Mucosa of descending colon (tissue), 3 donors: Measurements from ENCODE around the gene SC5D. TPM values are rescaled to one million over a fixed set of nuclear protein-coding genes. Genes with fewer than 3 reads are reported as not detected.

Experiments
- ATAC-seq: fragments of 200-7000 bp; cut with Tn5 transposase; one replicate; pipeline ENCODE4 v1.9.1; 2020; ENCODE audit warnings: mild to moderate bottlenecking, moderate library complexity
- DNase-seq, 3 donors: peaks; one replicate each; pipeline ENCODE4 v3.0.0-alpha.2; 2020
- H3K36me3 ChIP-seq: fragments of 200-600 bp; one replicate; pipeline ENCODE4 v1.8.0; 2021; ENCODE audit warnings: low read depth, mild to moderate bottlenecking
- H3K4me1 ChIP-seq: fragments of 200-600 bp; one replicate; pipeline ENCODE4 v1.8.0; 2021; ENCODE audit warnings: low read depth, mild to moderate bottlenecking
- H3K4me3 ChIP-seq: fragments of 200-600 bp; one replicate; pipeline ENCODE4 v1.8.0; 2021; ENCODE audit warnings: mild to moderate bottlenecking
- H3K9me3 ChIP-seq: fragments of 200-600 bp; one replicate; pipeline ENCODE4 v1.8.0; 2021; ENCODE audit warnings: mild to moderate bottlenecking
- intact Hi-C, 2 donors: fragments of 100-400 bp; cut with DNase I in 1 of 2; cut with micrococcal nuclease in 1 of 2; formaldehyde crosslinking; loops; one replicate each; pipeline versions ENCODE4 v1.11.0 to v1.11.1; 2022; cut with DNase I, micrococcal nuclease
- total RNA-seq, 3 donors: library from RNA; stranded (reverse); fragmentation: NEBNext Ultra II Directional in 2 of 3; extraction: Animal tissue kit (Norgen Biotek cat#: 25700) in 2 of 3; gene quantifications; one replicate each; pipeline versions ENCODE4 v1.2.1 to v1.2.4, GENCODE V29; 2021 to 2023
- TF ChIP-seq, protein P1 (sequence below): fragments of 200-600 bp; IDR thresholded peaks from one replicate; pipeline ENCODE4 v1.8.0; 2022; ENCODE audit warnings: antibody characterized with exemption, mild to moderate bottlenecking
- donor health status: DM: no; HTN: no; CAD: no; lungs with moderate emphysema.
- donor health status: DM: no; HTN: no; CAD: no.
- donor health status: DM: no; HTN: yes; CAD: no.

SC5D gene
- total RNA-seq, 3 donors from 2014 or later: 37.6 to 45.9 (median 43.1) TPM

DNA sequence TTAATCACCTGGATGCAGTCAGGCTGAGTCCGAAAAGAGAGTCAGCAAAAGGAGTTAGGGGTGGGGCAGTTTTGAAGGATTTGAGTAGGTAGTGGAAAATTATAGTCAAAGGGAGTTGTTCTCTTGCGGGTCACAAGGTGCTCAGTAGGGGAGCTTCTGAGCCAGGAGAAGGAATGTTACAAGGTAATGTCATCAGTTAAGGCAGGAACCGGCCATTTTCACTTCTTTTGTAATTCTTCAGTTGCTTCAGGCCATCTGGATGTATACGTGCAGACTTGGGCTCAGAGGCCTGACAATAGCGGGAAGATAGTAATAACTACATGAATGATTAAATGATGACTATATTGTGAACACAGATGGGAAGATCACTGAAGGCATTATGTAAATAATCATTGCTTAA, 6.2 kb downstream of the SC5D start:
- TF ChIP-seq, protein P1, sequence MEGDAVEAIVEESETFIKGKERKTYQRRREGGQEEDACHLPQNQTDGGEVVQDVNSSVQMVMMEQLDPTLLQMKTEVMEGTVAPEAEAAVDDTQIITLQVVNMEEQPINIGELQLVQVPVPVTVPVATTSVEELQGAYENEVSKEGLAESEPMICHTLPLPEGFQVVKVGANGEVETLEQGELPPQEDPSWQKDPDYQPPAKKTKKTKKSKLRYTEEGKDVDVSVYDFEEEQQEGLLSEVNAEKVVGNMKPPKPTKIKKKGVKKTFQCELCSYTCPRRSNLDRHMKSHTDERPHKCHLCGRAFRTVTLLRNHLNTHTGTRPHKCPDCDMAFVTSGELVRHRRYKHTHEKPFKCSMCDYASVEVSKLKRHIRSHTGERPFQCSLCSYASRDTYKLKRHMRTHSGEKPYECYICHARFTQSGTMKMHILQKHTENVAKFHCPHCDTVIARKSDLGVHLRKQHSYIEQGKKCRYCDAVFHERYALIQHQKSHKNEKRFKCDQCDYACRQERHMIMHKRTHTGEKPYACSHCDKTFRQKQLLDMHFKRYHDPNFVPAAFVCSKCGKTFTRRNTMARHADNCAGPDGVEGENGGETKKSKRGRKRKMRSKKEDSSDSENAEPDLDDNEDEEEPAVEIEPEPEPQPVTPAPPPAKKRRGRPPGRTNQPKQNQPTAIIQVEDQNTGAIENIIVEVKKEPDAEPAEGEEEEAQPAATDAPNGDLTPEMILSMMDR: no peak
- intact Hi-C loops: no loop called here
- Histone ChIP-seq H3K4me3 (no peak overlapping the region), H3K36me3 (no peaks in the 10 kb centered on the region), H3K4me1 (no peaks in the 10 kb centered on the region), H3K9me3 (no peaks in the 10 kb centered on the region)
- DNase-seq: no peak
- no peak for ATAC-seq

DNA sequence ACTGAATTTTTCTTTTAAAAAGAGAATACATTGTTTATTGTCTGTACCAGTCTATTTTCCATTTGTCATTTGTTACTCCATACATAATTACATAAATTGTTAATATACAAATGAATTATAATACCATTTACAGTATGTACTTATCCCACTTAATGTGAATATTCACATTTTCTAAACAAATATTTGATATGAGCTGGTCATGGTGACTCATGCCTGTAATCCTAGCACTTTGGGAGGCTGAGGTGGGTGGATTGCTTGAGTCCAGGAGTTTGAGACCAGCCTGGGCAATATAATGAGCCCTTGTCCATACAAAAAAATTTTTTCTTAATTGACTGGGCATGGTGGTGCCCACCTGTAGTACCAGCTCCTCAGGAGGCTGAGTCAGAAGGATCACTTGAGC, 6.8 kb downstream of the SC5D start:
- TF ChIP-seq, protein P1: no peak
- DNase-seq: no peak
- no peak overlapping the region for H3K4me3 ChIP-seq
- H3K36me3 ChIP-seq: peaks cover 1% of the 10 kb centered on the region
- no peaks in the 10 kb centered on the region for H3K9me3 ChIP-seq
- intact Hi-C loops: no loop called here
- no peak for ATAC-seq
- no peaks in the 10 kb centered on the region for H3K4me1 ChIP-seq

DNA sequence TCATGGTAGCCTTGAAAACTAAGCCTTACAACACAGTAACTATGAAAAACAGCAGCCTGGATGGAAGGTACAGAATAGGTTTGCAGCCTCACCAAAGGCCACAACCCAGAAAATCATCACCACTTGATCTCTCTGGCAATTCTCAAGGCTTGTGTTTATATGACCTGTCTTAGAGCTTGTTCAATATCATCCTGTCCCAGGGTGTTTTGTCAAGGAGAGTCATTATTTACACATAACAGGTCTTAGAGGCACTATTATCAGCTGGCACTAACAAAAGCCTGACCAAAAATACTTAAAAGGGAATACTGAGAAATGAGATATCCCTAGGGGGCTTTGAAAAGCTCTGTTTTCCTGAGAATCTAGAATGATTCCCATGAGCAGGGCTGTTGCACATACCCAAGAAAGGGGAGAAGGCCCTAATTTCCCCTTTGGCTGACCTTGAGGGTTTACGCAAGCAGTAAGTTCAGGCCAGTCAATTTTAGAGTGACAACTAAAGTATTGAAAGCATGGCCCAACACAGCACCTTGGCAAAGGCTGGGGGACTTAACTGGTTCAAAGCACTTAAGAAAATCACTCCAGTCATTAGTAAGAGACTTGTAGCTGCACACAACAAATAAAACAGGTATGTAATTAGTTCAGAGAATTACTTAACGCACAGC, 7.9 kb downstream of the SC5D start:
- no peaks in the 10 kb centered on the region for H3K9me3 ChIP-seq
- H3K4me3 ChIP-seq: no peak overlapping the region
- TF ChIP-seq, protein P1: no peak
- DNase-seq: no peak
- H3K4me1 ChIP-seq: no peaks in the 10 kb centered on the region
- peaks cover 5% of the 10 kb centered on the region for H3K36me3 ChIP-seq
- ATAC-seq: no peak
- intact Hi-C loops: no loop called here

DNA sequence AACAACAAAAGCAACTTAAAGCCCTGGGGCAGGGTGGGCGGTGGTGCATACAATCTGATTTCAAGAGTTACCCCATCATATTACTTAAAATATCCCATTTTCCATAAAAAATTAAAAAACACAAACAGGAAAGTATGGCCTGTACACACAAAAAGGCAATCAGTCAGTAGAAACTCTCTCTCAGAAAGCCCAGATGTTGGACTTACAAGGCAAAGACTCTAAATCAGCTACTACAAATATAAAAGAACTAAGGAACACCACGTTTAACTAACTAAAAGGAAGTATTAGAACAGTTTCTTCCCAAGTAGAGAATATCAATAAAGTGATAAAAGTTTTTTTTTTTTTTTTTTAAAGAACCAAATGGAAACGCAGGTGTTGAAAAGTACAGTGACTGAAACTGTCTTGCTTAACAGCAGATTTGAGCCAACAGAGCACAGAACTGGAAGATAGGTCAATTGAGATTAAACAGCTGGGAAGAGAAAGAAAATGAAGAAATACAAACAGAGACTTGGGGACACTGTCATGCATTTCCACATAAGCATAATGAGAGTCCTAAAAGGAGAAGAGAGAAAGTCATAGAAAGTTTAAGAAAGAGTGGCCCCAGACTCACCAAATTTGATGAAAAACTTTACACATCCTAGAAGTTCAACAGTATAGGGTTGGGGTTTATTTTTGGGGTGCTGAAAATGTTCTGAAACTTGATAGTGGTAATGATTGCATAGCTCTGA, 8.6 kb downstream of the SC5D start:
- intact Hi-C loops: no loop called here
- Histone ChIP-seq H3K9me3 (no peaks in the 10 kb centered on the region), H3K4me1 (no peaks in the 10 kb centered on the region), H3K4me3 (no peak overlapping the region), H3K36me3 (peaks cover 5% of the 10 kb centered on the region)
- ATAC-seq (no peak), DNase-seq (no peak)
- TF ChIP-seq, protein P1: no peak

DNA sequence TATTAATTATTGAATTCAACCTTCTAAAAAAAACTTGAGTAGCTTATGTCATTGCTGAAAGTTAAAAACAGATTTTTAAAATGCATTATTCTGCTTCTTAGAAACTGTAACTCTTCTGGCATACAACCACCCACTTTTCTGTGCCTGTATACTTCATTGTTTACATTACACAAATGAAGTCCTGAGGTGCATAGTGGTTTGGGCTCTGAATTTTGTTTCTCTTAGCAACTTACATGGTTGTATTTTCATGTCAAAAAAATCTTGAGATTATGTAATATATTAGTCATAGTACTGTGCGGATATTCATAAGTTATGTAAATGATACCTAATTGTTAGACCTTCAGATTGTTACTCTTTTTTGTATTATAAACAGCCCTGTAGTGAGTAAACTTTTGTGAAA, 12.2 kb downstream of the SC5D start:
- Histone ChIP-seq H3K4me3 (no peak overlapping the region), H3K9me3 (no peaks in the 10 kb centered on the region), H3K36me3 (peaks cover 5% of the 10 kb centered on the region), H3K4me1 (no peaks in the 10 kb centered on the region)
- DNase-seq (no peak), ATAC-seq (no peak)
- TF ChIP-seq, protein P1: no peak
- intact Hi-C loops: no loop called here
